Stomach (tissue), 4 donors: ENCODE data around the gene AGRP.

ENCODE experiments used
- EP300 ChIP-seq: sonication (generic); formaldehyde crosslinking; IDR thresholded peaks from one replicate; pipeline ENCODE4 v1.6.1; 2017; ENCODE audit warnings: antibody characterized with exemption
- POLR2A ChIP-seq, 4 donors: fragments of 450-650 bp; IDR thresholded peaks; one replicate each; pipeline ENCODE4 v1.6.1; 2016; ENCODE audit warnings: antibody characterized with exemption in 4 of 4, control low read depth in 2 of 4, mild to moderate bottlenecking in 1 of 4, moderate library complexity in 1 of 4
- TF ChIP-seq, protein P1 (sequence below), 7 experiments: fragments of 450-650 bp in 4 of 7; fragments of 200-600 bp in 3 of 7; sonication (generic) in 3 of 7; IDR thresholded peaks; one replicate each; pipeline ENCODE4 v1.5.1; 2016 to 2019; ENCODE audit warnings: antibody characterized with exemption in 7 of 7, control low read depth in 2 of 7, mild to moderate bottlenecking in 1 of 7

DNA sequence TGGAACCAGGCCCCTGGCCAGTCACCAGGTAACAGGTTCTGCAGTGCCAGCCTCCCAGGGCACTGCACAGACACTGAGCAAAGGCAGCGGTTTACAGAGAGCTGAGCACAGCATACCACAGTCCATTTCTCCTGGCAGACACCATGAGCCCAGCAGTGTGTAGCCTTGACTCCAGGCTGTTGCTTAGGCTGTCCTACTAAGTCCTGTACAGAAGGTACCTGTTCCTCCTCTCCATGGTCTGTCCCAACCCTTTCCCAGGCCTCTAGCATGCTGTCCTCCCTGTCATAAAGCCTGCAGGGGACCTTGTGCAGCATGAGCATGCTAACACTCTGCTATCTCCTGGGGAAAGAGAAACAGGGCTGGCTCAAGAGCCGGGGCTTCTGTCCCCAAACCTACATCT is 22.4 kb downstream of the AGRP start:
- TF ChIP-seq, protein P1, sequence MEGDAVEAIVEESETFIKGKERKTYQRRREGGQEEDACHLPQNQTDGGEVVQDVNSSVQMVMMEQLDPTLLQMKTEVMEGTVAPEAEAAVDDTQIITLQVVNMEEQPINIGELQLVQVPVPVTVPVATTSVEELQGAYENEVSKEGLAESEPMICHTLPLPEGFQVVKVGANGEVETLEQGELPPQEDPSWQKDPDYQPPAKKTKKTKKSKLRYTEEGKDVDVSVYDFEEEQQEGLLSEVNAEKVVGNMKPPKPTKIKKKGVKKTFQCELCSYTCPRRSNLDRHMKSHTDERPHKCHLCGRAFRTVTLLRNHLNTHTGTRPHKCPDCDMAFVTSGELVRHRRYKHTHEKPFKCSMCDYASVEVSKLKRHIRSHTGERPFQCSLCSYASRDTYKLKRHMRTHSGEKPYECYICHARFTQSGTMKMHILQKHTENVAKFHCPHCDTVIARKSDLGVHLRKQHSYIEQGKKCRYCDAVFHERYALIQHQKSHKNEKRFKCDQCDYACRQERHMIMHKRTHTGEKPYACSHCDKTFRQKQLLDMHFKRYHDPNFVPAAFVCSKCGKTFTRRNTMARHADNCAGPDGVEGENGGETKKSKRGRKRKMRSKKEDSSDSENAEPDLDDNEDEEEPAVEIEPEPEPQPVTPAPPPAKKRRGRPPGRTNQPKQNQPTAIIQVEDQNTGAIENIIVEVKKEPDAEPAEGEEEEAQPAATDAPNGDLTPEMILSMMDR (IDR thresholded peaks at IDR 0.05), result no peak
- no peak for TF ChIP-seq EP300
- TF ChIP-seq POLR2A (IDR thresholded peaks at IDR 0.05), result no peak
